GM10266 (cell line): ENCODE results near the gene WBP11.
"Not testable (repeated sequence)": the region's sequence is repeated elsewhere in the genome, so short reads cannot be mapped to it uniquely, and the experiment has no call there.

Experiments used
- DNase-seq: peaks from one replicate; pipeline ENCODE4 v3.0.0; 2012; ENCODE audit errors: extremely low spot score
- CTCF ChIP-seq: IDR thresholded peaks from 2 replicates; pipeline ENCODE4 v1.5.1; 2012; ENCODE audit warnings: mild to moderate bottlenecking, low read depth; ENCODE audit not compliant: control insufficient read depth, insufficient read depth; ENCODE audit errors: missing control alignments

WBP11 gene

GRCh38 chr12:14769466-14769968, 33.8 kb downstream of the WBP11 start:
- DNase-seq, result no peak
- peak; percentile 51 for TF ChIP-seq CTCF

DNA sequence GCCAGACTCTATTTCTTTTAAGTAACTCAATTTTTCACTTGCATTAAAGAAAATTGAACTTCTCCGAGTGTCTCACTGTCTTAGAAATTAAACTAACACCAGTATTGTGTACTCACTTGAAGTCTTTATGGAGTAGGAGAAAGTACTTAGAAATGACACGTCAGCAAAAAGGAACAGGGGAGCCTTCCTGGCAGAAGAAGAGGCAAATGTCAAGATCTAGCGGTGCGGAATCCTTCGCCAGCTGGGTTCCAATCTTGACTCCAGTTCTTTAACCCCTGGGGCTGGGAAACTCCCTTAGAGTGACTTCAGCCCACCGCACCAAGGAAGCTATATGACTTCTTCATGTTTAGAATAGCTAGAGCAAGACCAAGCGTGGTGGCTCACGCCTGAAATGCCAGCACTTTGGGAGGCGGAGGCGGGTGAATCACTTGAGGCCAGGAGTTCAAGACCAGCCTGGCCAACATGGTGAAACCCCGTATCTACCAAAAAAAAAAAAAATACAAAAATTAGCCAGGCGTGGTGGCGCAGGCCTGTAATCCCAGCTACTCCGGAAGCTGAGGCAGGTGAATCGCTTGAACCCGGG, 34.4 kb downstream of the WBP11 start:
- no peak for TF ChIP-seq CTCF
- peak; percentile 15 for DNase-seq

DNA sequence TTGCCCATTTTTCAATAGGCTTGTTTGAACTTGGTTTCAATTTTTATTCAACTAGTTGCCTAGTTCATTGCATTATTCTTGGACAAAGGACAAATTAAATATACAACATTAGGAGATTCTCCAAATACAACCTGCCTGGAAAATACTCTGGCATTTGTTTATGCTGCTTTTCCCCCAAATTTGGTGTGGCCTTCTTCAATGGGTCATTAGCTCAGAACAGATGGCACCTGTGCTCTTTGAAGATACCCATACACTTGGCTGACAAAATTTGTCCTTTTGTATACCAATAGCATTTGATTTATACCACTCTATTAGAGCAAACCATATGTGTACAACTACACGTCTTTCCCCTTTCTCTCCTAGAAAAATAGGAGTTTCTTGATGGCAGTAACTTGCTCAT, 35.7 kb downstream of the WBP11 start:
- no peak for DNase-seq
- TF ChIP-seq CTCF, result no peak

- TF ChIP-seq CTCF, result no peak
- DNase-seq, result no peak
These were observed 36.5 kb downstream of the WBP11 start for GRCh38 chr12:14766649-14767215.

- not testable (repeated sequence) for DNase-seq
These were observed 37.3 kb downstream of the WBP11 start for GRCh38 chr12:14766020-14766419.

DNA sequence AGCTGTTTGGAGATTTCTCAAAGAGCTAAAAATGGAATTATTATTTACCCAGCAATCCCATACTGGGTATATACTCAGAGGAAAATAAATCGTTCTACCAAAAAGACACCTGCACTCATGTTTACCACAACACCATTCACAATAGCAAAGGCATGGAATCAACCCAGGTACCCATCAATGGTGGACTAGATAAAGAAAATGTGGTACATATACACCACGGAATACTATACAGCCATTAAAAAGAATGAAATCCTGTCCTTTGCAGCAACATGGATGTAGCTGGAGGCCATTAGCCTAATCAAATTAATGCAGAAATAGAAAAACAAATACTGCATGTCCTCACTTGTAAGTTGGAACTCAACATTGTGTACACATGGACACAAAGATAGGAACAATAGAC, 37.9 kb downstream of the WBP11 start:
- TF ChIP-seq CTCF, result no peak
- DNase-seq, result no peak

- not testable (repeated sequence) for DNase-seq
These were observed 43.5 kb downstream of the WBP11 start for GRCh38 chr12:14759711-14760280.

DNA sequence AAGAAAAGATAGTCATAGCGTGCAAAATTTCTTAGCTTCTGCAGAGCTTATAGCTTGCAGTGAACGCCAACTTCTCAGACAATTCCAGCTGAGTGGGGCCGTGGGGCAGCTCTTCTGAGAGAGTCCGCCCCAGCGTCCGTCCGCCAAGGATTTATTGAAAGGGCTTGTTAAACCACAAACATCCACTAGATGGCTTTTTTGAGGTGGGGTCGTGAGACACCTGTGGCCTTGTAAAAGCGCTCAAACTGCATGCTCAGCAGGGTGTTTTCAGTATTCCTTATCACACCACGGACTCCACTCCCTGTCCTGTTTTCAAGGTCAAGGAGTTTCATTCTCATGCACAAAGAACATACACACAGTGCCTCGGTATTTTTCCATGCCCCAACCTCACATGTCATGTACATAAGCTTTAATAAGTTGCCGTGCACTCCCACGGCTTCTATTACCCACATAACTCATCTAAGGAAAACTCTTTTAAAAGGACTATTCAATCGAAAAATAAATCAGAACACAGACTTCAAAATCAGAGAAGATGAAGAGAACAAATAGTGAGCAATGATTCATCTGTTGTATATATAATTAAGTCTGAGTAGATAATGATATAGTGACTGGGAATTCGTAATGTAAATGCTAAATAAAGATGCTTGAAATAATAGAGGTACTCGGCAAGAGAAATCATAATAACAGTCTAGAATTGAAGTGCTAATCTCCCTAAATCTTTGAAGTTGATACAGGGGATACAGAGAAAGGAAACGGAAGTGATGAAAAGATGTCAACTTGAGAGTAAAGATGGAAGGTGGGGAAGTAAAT, 46.7 kb downstream of the WBP11 start:
- no peak for TF ChIP-seq CTCF
- DNase-seq, result no peak
